ENCODE data around the gene IL19. TPM values are rescaled to one million over a fixed set of nuclear protein-coding genes. Genes with fewer than 3 reads are reported as not detected.

The IL19 gene
- total RNA-seq, 1 donor from 2014 or later, result not detected

DNA sequence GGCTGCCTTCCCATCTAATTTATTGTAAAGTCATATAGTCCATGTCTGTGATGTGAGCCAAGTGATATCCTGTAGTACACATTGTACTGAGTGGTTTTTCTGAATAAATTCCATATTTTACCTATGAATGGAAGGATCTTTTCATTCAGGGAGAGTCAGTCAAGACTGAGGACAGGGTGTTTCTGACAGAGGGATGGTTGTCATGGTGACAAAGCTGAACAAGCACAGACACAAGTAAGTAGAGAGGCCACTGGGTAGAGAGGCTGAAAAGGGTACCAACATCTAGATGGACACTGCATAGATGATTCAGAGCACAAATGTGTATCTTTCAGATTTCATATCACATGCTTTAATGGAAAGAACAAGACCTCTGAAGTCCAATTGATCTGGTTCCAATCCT lies 72.3 kb downstream of the IL19 start:
- TF ChIP-seq, protein P1, sequence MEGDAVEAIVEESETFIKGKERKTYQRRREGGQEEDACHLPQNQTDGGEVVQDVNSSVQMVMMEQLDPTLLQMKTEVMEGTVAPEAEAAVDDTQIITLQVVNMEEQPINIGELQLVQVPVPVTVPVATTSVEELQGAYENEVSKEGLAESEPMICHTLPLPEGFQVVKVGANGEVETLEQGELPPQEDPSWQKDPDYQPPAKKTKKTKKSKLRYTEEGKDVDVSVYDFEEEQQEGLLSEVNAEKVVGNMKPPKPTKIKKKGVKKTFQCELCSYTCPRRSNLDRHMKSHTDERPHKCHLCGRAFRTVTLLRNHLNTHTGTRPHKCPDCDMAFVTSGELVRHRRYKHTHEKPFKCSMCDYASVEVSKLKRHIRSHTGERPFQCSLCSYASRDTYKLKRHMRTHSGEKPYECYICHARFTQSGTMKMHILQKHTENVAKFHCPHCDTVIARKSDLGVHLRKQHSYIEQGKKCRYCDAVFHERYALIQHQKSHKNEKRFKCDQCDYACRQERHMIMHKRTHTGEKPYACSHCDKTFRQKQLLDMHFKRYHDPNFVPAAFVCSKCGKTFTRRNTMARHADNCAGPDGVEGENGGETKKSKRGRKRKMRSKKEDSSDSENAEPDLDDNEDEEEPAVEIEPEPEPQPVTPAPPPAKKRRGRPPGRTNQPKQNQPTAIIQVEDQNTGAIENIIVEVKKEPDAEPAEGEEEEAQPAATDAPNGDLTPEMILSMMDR (conservative IDR thresholded peaks at IDR 0.05), result no peak
- Mint-ChIP-seq H3K36me3 (ENCODE audit: low read depth) (no peaks in the 10 kb centered on the region), H3K27ac (ENCODE audit: unreplicated experiment) (no peak overlapping the region), H3K9me3 (no peaks in the 10 kb centered on the region), H3K27me3 (ENCODE audit: low read depth) (peaks cover 6% of the 10 kb centered on the region), H3K4me1 (peaks cover 13% of the 10 kb centered on the region), H3K4me3 (no peak overlapping the region)
- DNase-seq (ENCODE audit: low read depth, low spot score), result no peak

GRCh38 chr1:206843626-206844025 lies 73.1 kb downstream of the IL19 start:
- peaks cover 3% of the 10 kb centered on the region for H3K36me3 Mint-ChIP-seq (ENCODE audit: low read depth)
- TF ChIP-seq, protein P1 (conservative IDR thresholded peaks at IDR 0.05), result no peak
- H3K27ac Mint-ChIP-seq (ENCODE audit: unreplicated experiment), result no peak overlapping the region
- DNase-seq (ENCODE audit: low read depth, low spot score), result no peak
- H3K4me1 Mint-ChIP-seq, result peaks cover 13% of the 10 kb centered on the region
- H3K4me3 Mint-ChIP-seq, result no peak overlapping the region
- peaks cover 2% of the 10 kb centered on the region for H3K27me3 Mint-ChIP-seq (ENCODE audit: low read depth)
- peaks cover 3% of the 10 kb centered on the region for H3K9me3 Mint-ChIP-seq

DNA sequence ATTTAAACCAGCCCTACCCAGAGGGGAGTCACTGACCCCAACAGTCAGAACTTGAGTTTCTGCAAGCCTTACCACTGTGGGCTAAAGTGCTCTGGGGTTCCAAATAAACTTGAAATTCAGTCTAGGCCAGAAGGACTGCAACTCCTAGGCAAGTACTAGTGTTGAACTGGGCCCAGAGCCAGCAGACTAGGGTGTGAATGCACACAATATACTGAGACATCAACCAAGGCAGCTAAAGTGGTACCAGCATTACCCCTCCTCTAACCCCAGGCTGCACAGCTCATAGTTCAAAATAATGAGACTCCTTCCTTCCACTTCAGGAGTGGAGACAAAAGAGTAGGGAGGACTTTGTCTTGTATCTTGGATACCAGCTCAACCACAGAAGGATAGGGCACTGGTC lies 75.9 kb downstream of the IL19 start:
- H3K9me3 Mint-ChIP-seq, result peaks cover 4% of the 10 kb centered on the region
- no peak overlapping the region for H3K4me3 Mint-ChIP-seq
- no peak for DNase-seq (ENCODE audit: low read depth, low spot score)
- peaks cover 22% of the 10 kb centered on the region for H3K27me3 Mint-ChIP-seq (ENCODE audit: low read depth)
- H3K36me3 Mint-ChIP-seq (ENCODE audit: low read depth), result peaks cover 9% of the 10 kb centered on the region
- TF ChIP-seq, protein P1 (conservative IDR thresholded peaks at IDR 0.05), result no peak
- H3K27ac Mint-ChIP-seq (ENCODE audit: unreplicated experiment), result no peak overlapping the region
- peaks cover 13% of the 10 kb centered on the region for H3K4me1 Mint-ChIP-seq

GRCh38 chr1:206847337-206847834 lies 76.8 kb downstream of the IL19 start:
- H3K9me3 Mint-ChIP-seq, result peaks cover 11% of the 10 kb centered on the region
- DNase-seq (ENCODE audit: low read depth, low spot score), result no peak
- H3K27ac Mint-ChIP-seq (ENCODE audit: unreplicated experiment), result no peak overlapping the region
- peaks cover 14% of the 10 kb centered on the region for H3K36me3 Mint-ChIP-seq (ENCODE audit: low read depth)
- TF ChIP-seq, protein P1 (conservative IDR thresholded peaks at IDR 0.05), result no peak
- H3K27me3 Mint-ChIP-seq (ENCODE audit: low read depth), result peaks cover 28% of the 10 kb centered on the region
- H3K4me1 Mint-ChIP-seq, result peaks cover 8% of the 10 kb centered on the region
- no peak overlapping the region for H3K4me3 Mint-ChIP-seq

DNA sequence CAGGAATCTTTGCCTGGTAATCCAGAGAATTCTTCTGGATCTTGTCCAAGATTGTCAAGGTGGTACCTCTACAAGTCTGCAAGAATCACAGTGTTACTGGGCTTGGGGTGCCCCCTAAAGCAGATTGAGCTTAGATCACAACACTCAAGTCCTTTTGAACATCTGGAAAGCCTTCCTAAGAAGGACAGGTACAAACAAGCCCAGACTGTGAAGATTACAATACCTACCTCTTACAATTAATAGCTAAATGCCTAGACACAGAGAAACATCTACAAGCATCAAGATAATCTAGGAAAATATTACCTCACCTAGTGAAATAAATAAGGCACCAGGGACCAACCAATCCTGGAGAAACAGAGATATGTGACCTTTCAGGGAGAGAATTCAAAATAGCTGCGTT lies 77.4 kb downstream of the IL19 start:
- H3K27me3 Mint-ChIP-seq (ENCODE audit: low read depth), result peaks cover 33% of the 10 kb centered on the region
- peaks cover 14% of the 10 kb centered on the region for H3K9me3 Mint-ChIP-seq
- no peak overlapping the region for H3K27ac Mint-ChIP-seq (ENCODE audit: unreplicated experiment)
- H3K36me3 Mint-ChIP-seq (ENCODE audit: low read depth), result peaks cover 15% of the 10 kb centered on the region
- no peak overlapping the region for H3K4me3 Mint-ChIP-seq
- H3K4me1 Mint-ChIP-seq, result peaks cover 2% of the 10 kb centered on the region
- no peak for DNase-seq (ENCODE audit: low read depth, low spot score)
- TF ChIP-seq, protein P1 (conservative IDR thresholded peaks at IDR 0.05), result no peak
